Inferior parietal cortex (tissue), 1 donor: ENCODE results near the gene IGSF8.
A peak's percentile ranks its signal among the peaks of the same experiment; 100 is the strongest.

ENCODE experiments used
- DNase-seq: peaks from one replicate; pipeline ENCODE4 v3.0.0-alpha.2; 2016; ENCODE audit errors: extremely low spot score

The IGSF8 gene

GRCh38 chr1:160086456-160086892 lies 11.9 kb downstream of the IGSF8 start:
- peak; percentile 62 for DNase-seq

DNA sequence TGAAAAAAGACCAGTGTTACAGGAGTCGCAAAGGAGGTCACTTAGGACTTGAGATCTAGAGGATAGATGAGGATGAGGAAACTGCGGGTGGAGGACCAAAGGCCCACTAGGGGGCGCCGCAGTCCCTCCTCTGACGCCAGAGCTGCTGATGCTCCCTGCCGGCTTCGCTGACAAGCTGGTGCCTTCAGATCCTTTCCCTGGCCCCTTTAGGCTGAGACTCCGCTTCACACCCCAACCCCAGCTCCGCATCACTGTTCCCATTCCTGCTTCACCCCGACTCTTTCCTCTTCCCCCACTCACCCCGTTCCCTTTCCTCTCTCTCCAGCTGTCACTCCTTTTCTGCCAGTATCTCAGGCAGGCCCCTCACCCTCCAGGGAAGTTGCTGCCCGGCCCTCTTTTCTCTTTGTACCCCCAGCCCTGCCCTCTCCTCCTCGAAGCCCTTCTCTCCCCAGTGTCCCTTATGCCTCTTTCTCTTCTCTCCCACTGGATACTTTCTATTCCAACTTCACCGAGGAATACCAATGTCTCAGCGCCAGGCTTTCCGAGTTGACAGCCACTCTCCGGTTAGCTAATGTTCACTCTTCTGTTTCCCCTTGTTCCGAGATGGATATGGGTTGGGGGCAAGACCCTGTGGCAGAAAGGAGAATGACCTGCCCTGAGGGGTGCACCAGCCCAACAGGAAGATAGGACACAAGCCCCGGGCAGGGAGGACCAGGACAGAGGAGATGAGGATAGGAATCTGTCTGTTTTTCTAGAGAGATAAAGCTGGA lies 12.5 kb downstream of the IGSF8 start:
- DNase-seq, result peak; percentile 89

DNA sequence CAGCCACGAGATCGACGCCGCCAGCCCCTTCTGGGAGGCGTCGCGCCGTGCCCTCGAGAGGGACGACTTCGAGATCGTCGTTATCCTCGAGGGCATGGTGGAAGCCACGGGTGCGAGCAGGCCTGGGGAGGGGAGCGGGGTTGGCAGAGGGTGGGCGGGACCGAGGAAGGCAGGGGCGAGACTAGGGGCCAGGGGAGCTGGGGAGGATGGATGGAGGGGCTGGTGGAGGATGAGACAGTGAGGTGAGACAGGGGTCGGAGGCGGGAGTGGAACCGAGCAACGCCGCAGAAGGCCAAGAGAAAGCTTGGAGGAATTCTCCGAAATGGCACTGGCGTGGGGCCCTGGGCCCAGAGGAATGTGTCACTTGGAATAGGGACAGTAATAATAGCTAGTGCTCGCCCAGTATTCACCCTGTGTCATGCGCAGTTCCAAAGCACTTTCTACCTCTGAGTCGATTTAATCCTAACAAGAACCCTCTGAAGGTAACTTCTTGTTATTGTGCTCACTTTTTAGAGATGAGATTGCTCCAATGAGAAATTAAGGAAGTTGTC lies 13.6 kb downstream of the IGSF8 start:
- DNase-seq, result no peak

DNA sequence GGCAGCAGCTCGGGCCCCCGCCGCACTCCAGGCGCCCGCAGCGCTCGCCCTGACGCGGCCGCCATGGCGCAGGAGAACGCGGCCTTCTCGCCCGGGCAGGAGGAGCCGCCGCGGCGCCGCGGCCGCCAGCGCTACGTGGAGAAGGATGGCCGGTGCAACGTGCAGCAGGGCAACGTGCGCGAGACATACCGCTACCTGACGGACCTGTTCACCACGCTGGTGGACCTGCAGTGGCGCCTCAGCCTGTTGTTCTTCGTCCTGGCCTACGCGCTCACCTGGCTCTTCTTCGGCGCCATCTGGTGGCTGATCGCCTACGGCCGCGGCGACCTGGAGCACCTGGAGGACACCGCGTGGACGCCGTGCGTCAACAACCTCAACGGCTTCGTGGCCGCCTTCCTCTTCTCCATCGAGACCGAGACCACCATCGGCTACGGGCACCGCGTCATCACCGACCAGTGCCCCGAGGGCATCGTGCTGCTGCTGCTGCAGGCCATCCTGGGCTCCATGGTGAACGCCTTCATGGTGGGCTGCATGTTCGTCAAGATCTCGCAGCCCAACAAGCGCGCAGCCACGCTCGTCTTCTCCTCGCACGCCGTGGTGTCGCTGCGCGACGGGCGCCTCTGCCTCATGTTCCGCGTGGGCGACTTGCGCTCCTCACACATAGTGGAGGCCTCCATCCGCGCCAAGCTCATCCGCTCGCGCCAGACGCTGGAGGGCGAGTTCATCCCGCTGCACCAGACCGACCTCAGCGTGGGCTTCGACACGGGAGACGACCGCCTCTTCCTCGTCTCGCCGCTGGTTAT lies 14.2 kb downstream of the IGSF8 start:
- DNase-seq, result peak; percentile 49

DNA sequence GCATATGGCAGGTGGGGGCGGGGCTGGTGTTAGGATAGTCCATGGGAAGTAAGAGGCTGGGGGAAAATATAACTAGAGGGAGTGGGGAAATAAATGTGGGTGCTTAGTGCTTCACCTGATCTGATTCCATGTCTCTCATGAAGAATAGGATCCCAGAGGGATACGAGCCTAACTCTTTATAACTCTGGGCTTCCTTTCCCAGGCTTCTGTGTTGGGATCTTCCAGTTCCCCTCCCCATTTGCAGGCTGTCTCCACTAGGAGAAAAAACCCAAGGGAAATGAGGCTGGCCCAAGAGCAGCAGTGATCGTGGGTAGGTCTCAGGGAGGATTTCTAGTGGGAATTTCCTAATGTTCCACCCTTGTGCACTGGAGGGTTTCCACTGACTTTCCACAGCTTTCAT lies 15.5 kb downstream of the IGSF8 start:
- peak; percentile 13 for DNase-seq

DNA sequence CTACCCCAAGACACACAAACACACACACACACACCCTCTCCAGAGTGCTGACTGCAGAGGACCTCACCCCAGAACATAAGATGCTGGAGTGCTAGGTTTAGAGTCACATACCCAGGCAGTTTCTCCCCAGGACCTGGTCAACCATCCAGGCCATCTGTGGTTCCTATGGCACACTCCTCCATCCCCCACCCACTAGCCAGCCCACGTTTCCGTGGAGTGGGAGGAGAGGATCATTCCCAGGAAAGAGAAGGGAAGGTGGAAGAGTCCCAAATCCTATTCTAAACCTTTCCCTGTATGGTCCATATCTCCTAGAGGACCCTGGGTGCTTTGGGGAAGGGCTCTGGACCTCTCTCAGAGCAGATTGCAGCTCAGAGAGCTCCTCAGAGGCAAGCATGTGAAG lies 15.9 kb downstream of the IGSF8 start:
- no peak for DNase-seq

DNA sequence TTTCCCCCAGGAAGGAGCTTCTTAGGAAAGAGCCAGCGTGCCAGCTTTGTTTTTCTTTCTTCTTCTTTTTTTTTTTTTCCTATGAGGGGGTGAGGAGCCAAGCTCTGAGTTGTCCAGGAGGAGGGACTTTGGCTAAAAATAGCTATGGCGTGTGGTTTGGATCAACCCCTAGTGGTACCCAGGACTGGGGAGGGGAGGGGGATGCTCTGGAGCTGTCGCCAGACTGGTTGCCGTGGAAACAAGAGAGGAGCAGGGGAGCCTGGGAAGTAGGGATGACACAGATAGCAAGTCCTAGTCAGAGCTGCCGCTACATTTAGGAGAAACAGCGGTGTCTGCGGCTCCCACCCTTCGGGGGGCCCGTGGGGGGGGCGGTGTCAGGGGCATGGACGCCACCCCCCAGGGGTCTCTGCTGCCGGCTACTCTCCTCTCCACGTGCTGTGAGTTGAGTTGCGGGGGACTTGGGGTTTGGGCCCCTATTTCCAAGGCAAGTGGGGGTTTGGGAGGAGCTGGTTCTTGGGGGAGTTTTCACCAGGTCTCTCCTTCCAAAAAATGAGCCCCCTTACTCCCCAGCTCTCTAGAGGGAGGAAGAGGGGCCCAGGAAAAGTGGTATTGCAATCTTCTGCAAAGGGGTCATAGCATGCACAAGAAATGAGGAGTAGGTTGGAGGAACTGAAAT lies 17.0 kb downstream of the IGSF8 start, which contains the start of gene KCNJ9:
TSS of gene KCNJ9 (plus strand) at position 278 of the 676 bp plus-strand sequence. CDS start 2,493 bp downstream, outside the sequence.
- peak; percentile 86 for DNase-seq

- DNase-seq, result no peak
Observed at GRCh38 chr1:160080381-160081100, 17.9 kb downstream of the IGSF8 start.

DNA sequence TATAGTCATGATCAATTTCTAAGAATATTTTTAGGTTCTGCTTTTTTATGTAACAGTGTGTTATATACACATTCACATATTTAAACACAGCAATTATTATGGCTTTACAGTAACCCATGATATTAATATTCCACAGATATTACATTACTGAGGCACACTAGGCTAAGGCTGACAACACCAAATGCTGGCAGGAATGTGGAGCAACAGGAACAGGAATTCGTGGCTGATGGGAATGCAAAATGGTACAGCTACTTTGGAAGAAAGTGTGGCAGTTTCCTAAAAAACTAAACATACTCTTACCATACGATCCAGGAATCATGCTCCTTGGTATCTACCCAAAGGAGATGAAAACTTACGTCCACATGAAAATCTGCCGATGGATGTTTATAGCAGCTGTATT lies 19.0 kb downstream of the IGSF8 start:
- DNase-seq, result no peak

DNA sequence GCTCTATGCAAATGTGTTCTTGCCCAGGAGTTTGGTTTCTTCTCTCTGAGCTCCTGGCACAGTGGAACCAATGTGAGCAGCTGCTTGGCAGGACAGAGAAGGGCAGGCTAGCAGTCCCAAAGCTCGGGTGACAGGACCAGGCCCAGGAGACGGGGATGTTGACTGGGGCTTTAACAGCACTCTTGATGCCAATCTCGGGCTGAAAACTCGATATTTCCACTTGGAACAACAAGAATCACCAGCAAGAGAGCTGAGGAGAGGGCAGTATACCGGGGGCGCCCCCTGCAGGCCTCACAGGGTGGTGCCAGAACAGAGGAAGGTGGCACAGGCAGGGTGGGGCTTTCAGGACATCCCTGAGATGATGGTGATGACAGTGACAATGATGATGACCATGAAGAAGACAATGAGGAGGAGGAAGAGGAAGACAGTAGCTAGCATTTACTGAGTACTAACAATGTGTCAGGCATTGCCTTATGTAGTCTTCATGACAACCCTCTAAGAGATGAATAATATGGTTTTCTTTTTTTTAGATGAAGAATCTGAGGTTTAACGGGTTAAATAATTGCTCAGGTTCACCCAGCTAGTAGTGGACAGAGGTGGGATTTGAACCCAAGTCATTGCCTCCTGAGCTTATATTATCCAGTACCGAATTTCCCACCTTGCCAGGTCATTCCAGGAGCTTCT lies 19.8 kb downstream of the IGSF8 start:
- no peak for DNase-seq

DNA sequence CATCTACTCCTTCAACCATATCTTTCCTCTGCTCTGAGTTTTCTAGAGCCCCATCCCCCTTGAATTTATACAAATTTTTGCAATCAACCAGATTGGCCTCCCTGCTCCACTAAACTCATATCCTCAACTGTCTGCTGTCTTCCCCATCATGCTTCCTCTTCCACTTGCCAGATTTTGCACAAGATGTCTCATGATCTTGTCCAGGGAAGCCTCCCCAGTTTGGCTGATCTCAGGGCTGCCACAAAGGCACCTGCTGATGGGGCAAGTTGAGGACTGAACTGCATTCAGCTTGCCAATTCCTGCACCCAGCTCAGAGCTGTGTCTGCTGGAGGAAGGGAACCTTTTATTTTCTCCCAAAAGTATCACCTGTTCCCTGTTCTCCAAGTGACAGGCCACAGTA lies 20.9 kb downstream of the IGSF8 start:
- no peak for DNase-seq

GRCh38 chr1:160076295-160076694 lies 22.1 kb downstream of the IGSF8 start:
- DNase-seq, result no peak

DNA sequence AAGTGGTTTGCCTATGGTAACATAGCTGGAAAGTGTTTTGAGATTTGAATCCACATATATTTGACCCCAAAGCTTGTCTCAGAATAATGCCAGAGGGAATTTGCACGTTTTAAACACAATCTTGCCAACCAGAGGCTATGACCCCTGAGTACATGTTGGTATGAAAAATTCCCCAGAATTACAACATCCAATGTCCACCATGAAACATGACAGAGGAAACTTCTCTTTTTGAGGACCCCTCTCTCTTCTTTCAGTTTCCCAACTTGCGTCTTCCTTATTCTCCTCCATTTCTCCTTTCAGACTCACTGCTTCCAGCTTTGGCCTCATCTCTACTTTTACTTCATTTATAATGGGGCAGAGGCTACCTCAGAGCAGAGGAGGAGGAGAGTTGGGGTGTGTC lies 22.6 kb downstream of the IGSF8 start:
- DNase-seq, result no peak

DNA sequence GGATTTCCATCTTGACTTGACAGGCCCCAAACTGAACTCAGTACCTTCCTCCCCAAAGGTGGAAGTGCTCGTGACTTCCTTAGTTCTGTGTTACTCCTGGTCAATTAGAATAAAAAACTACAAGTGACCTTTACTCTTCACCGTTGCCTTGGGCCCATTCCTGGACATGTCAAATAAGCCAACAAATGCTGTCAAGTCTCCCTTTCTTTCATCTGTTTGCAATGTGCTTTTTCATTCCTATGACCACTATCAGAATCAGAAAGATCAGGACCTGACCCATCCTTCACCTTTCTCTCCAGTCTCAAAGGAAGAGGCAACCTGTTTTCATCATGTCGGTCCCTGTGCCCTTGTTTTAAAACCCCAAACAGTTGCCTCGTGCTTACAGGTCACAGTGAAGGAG lies 23.6 kb downstream of the IGSF8 start:
- DNase-seq, result no peak

DNA sequence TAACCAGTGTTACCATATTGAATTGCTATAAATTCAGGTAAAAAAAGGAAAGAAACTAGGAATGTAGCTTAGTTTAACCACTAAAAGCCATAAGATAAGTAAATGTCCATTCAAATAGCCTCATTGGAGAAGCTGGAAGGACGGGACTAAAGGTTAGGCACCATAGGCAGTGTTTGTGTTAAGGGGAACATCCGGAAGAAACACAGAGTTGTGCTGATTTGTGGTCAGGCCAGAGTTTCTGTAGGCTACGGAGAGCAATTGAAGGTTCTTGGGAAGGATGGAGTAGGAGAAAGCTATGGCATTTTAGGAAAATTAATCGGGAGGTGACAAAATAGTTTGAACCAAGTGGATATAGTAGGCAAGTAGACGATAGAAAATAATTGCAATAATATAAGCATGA lies 27.1 kb downstream of the IGSF8 start:
- no peak for DNase-seq

- DNase-seq, result peak; percentile 75
Observed at GRCh38 chr1:160070243-160071163, 27.9 kb downstream of the IGSF8 start.

DNA sequence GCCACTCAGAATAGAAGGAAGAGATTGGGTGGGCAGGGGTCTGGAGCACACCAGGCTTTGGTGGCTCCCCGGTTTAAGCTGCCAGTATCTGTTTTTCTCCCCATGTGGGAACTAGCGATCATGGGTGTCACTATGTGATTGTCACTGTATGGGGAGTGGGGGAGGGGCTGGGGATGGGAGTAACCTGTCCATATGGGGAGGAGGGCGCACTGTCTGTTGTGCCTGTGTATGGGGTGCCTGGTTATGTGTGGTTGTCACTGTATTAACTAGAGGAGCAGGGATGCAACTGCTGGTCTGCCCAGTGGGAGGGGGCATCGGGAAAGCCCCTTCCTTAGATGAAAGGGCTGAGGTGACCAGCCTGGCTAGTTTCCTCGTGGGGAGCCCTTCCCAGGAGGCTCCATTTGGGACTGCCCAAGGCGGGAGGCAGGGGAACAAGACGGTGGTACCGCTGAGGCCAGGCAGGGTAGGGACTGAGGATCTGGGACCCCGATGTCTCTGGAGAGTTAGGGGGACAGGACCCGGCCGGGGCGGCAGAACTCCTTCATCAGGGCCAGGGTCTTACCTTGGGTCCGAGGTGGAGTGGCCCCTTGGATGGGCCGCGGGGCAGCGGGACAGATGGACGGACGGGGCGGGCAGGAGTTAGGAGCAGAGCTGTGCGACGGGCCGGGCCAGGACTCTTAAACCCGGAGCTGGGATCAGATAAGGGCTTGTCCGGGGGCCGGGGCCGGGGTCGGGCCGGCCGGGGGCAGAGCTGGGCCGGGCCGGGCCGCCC lies 28.8 kb downstream of the IGSF8 start, which contains the start of gene KCNJ10:
TSS of gene KCNJ10 (minus strand) at position 701 of the 772 bp plus-strand sequence. CDS start 27,628 bp downstream, outside the sequence.
- no peak for DNase-seq

GRCh38 chr1:160068225-160068624 lies 30.2 kb downstream of the IGSF8 start:
- no peak for DNase-seq
